Upper lobe of left lung (tissue), 4 donors: ENCODE results near the gene GRIK1.

Experiments
- EP300 ChIP-seq, 4 donors: sonication (generic); formaldehyde crosslinking; IDR thresholded peaks; one replicate each; pipeline ENCODE4 v1.5.1; 2017; ENCODE audit warnings: antibody characterized with exemption in 4 of 4, control low read depth in 2 of 4
- POLR2A ChIP-seq, 4 donors: fragments of 450-650 bp; IDR thresholded peaks; one replicate each; pipeline ENCODE4 v1.5.1; 2016 to 2017; ENCODE audit warnings: antibody characterized with exemption in 4 of 4, mild to moderate bottlenecking in 2 of 4
- TF ChIP-seq, protein P1 (sequence below), 6 experiments: fragments of 450-650 bp in 4 of 6; fragments of 200-600 bp in 2 of 6; sonication (generic) in 2 of 6; IDR thresholded peaks; one replicate each; pipeline ENCODE4 v1.5.1; 2016 to 2019; ENCODE audit warnings: antibody characterized with exemption in 6 of 6

DNA sequence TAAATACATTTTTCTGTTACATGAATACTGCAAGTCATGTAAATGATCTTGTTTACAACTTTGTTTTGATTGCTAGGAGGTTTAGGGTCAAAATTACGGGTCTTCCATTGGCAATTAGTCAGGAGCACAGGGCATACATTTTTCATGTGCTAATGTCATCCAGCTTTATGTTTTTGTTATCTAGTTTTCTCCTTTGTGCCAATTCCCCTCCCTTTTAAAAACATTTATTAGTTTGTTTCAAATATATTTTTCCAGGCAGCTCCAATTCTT, 280.9 kb downstream of the GRIK1 start:
- TF ChIP-seq, protein P1, sequence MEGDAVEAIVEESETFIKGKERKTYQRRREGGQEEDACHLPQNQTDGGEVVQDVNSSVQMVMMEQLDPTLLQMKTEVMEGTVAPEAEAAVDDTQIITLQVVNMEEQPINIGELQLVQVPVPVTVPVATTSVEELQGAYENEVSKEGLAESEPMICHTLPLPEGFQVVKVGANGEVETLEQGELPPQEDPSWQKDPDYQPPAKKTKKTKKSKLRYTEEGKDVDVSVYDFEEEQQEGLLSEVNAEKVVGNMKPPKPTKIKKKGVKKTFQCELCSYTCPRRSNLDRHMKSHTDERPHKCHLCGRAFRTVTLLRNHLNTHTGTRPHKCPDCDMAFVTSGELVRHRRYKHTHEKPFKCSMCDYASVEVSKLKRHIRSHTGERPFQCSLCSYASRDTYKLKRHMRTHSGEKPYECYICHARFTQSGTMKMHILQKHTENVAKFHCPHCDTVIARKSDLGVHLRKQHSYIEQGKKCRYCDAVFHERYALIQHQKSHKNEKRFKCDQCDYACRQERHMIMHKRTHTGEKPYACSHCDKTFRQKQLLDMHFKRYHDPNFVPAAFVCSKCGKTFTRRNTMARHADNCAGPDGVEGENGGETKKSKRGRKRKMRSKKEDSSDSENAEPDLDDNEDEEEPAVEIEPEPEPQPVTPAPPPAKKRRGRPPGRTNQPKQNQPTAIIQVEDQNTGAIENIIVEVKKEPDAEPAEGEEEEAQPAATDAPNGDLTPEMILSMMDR (IDR thresholded peaks at IDR 0.05), result no peak
- TF ChIP-seq POLR2A (IDR thresholded peaks at IDR 0.05), result no peak
- TF ChIP-seq EP300 (IDR thresholded peaks at IDR 0.05), result no peak
